Kidney capillary endothelial cell (primary cell): ENCODE measurements around the gene VPS9D1.
"Not testable (repeated sequence)": the region's sequence is repeated elsewhere in the genome, so short reads cannot be mapped to it uniquely, and the experiment has no call there.

Experiments used
- DNase-seq: peaks from one replicate; pipeline ENCODE4 v3.0.0-alpha.2; 2018; ENCODE audit warnings: low spot score

VPS9D1 gene

DNA sequence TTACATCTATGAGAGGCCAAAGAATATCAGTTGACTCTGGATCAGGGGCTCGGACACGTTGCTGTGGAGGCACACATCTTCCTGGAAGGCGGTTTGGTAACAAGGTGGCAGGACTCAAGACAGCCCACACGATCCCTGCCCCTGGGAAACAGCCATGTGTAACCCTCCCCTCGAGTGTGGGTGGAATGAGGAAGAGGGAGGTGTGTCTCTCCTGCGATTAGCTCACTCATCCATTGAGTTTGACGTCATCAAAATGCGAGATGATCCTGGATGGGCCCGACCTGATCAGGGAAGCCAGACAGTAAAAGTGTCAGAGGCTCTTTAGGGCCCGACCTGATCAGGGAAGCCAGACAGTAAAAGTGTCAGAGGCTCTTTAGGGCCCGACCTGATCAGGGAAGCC, 56.5 kb downstream of the VPS9D1 start:
- DNase-seq: not testable (repeated sequence)

GRCh38 chr16:89661215-89661614, 59.5 kb downstream of the VPS9D1 start:
- DNase-seq: no peak

DNA sequence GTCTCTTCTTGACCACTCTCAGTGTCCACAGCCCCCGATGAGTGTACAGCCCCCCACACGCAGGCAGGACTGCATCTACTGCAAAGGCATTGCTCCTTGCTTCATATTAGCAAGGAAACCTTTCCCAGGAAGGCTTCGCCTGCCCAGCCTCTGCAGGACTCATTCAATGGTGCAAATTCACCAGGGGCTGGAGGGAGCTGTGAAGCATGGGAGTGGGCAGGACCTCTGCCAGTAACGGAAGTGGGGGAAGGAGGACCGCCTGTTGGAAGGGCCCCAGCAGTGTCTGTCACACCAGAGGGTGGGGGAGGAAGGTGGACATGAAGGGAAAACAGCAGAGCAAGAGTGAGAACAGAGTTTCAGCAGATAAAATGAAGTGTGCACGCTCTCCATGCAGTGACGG, 60.6 kb downstream of the VPS9D1 start:
- DNase-seq: no peak

DNA sequence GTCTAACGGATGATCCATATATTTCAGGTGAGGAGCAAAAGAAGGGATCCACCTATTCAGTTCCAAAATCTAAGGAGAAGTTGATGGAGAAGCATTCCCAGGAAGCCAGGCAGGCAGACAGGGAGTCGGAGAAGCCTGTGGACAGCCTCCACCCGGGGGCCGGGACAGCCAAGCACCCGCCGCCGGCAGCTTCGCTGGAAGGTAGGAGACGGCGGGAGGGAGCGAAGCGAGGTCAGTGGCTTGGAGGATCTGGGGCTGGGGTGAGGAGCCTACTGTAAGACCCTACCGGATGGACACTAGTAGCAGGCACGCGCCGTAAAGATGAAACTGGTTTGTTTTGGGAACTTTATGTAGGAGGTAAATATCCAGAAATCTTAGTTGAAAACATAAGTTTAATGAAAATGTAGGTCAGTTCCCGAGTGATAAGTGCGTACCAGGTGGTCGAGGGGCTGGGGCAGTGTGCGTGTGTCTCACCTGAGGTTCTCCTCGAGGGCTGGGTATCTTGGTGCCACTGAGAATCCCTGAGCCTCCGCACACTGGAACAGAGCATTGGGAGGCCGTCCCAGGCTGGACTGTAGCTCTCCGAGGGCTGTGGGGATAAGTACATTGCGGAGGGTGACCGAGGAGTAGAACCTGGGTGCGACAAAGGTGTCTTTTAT, 62.3 kb downstream of the VPS9D1 start:
- DNase-seq: no peak

GRCh38 chr16:89657442-89658220, 63.1 kb downstream of the VPS9D1 start, which contains the start of the genes CHMP1A and SPATA33:
Gene CHMP1A (minus strand): TSS chr16:89657708. CDS start chr16:89657588, 120 bp downstream.
Gene SPATA33 (plus strand): TSS chr16:89657836. CDS start chr16:89657912, 76 bp downstream.
- DNase-seq: peak; percentile 75
